Gastrocnemius medialis (tissue), 4 donors: ENCODE measurements around the gene SND1.

Experiments used
- POLR2A ChIP-seq, 2 donors: fragments of 450-650 bp; IDR thresholded peaks; one replicate each; pipeline ENCODE4 v1.6.1; 2017; ENCODE audit warnings: antibody characterized with exemption in 2 of 2, mild to moderate bottlenecking in 2 of 2, moderate library complexity in 2 of 2
- TF ChIP-seq, protein P1 (sequence below), 5 experiments: fragments of 450-650 bp in 3 of 5; fragments of 200-600 bp in 2 of 5; sonication (generic) in 2 of 5; IDR thresholded peaks in 4 of 5; conservative IDR thresholded peaks in 1 of 5; 1 replicate in 4 of 5; 2 replicates in 1 of 5; pipeline ENCODE4 v1.5.1; 2016 to 2019; ENCODE audit warnings: antibody characterized with exemption in 5 of 5, mild to moderate bottlenecking in 3 of 5, moderate library complexity in 3 of 5

DNA sequence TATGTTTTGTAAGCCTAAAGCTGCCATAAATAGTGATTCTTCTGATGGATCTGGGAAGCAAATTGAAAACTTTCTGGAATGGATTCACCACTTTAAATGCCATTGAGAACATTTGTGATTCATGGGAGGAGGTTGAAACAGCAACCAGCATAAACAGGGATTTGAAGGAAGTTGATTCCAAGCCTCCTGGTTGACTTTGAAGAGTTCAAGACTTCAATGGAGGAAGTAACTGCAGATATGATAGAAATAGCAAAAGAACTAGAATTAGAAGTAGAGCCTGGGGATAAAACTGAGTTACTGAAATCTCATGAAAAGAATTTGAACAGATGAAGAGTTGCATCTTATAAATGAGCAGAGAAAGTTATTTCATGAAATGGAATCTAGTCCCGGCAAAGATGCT, 280.1 kb downstream of the SND1 start:
- TF ChIP-seq POLR2A (IDR thresholded peaks at IDR 0.05): no peak
- TF ChIP-seq, protein P1, sequence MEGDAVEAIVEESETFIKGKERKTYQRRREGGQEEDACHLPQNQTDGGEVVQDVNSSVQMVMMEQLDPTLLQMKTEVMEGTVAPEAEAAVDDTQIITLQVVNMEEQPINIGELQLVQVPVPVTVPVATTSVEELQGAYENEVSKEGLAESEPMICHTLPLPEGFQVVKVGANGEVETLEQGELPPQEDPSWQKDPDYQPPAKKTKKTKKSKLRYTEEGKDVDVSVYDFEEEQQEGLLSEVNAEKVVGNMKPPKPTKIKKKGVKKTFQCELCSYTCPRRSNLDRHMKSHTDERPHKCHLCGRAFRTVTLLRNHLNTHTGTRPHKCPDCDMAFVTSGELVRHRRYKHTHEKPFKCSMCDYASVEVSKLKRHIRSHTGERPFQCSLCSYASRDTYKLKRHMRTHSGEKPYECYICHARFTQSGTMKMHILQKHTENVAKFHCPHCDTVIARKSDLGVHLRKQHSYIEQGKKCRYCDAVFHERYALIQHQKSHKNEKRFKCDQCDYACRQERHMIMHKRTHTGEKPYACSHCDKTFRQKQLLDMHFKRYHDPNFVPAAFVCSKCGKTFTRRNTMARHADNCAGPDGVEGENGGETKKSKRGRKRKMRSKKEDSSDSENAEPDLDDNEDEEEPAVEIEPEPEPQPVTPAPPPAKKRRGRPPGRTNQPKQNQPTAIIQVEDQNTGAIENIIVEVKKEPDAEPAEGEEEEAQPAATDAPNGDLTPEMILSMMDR (IDR thresholded peaks at IDR 0.05 in 4 of 5, conservative IDR thresholded peaks at IDR 0.05 in 1 of 5): no peak
